K562 (cell line): ENCODE data around the gene SHISA6. TPM values are rescaled to one million over a fixed set of nuclear protein-coding genes. Genes with fewer than 3 reads are reported as not detected.

Source experiments
- CHD2 ChIP-seq: IDR thresholded peaks from 2 replicates; pipeline ENCODE4 v1.6.1; 2011; ENCODE audit warnings: low read depth, low read length
- FOSL1 ChIP-seq: fragments of 200-800 bp; sonication (Bioruptor generic); conservative IDR thresholded peaks from 2 replicates; pipeline ENCODE4 v1.6.1; 2016; ENCODE audit warnings: missing genetic modification characterization, missing compliant biosample characterization
- KAT7 ChIP-seq: sonication (generic); formaldehyde crosslinking; IDR thresholded peaks from 2 replicates; pipeline ENCODE4 v1.8.0; 2022; ENCODE audit warnings: missing genetic modification reagents, mild to moderate bottlenecking, borderline replicate concordance
- KDM2B ChIP-seq: fragments of 250-450 bp; sonication (Bioruptor Pico); IDR thresholded peaks from 2 replicates; pipeline ENCODE4 v1.8.0; 2021; ENCODE audit warnings: mild to moderate bottlenecking, moderate library complexity
- PHF8 ChIP-seq: fragments of 200-600 bp; sonication (generic); IDR thresholded peaks from 2 replicates; pipeline ENCODE4 v1.6.1; 2012; ENCODE audit warnings: mixed run types, mild to moderate bottlenecking, inconsistent platforms, low read length, moderate library complexity, borderline replicate concordance
- POLR3A ChIP-seq: IDR thresholded peaks from 2 replicates; pipeline ENCODE4 v1.6.1; 2011; ENCODE audit warnings: borderline replicate concordance, mild to moderate bottlenecking, moderate library complexity; ENCODE audit not compliant: insufficient read length, insufficient read depth; ENCODE audit errors: extremely low read depth
- PPARD ChIP-seq: fragments of 250-450 bp; sonication (Bioruptor Pico); IDR thresholded peaks from 2 replicates; pipeline ENCODE4 v1.8.0; 2022; ENCODE audit warnings: inconsistent platforms, mild to moderate bottlenecking, moderate library complexity
- SAFB ChIP-seq: fragments of 200-400 bp; formaldehyde crosslinking; IDR thresholded peaks from 2 replicates; pipeline ENCODE4 v1.6.1; 2017; ENCODE audit warnings: low read depth, low read length, borderline replicate concordance
- TOE1 ChIP-seq, 2 experiments: fragments of 450-650 bp in 1 of 2; sonication (generic) in 1 of 2; formaldehyde crosslinking in 1 of 2; IDR thresholded peaks; 2 replicates each; pipeline versions ENCODE4 v1.7.1 to v1.8.0; 2016 to 2022; ENCODE audit warnings: borderline replicate concordance in 2 of 2, mild to moderate bottlenecking in 2 of 2, antibody characterized with exemption in 1 of 2, inconsistent platforms in 1 of 2, low read depth in 1 of 2, missing genetic modification reagents in 1 of 2, moderate library complexity in 1 of 2
- ZNF668 ChIP-seq: fragments of 250-450 bp; sonication (Bioruptor Pico); IDR thresholded peaks from 2 replicates; pipeline ENCODE4 v1.8.0; 2022; ENCODE audit warnings: mild to moderate bottlenecking, inconsistent platforms
- ZNF695 ChIP-seq: fragments of 450-650 bp; formaldehyde crosslinking; IDR thresholded peaks from 2 replicates; pipeline ENCODE4 v1.4.0; 2020; ENCODE audit warnings: mild to moderate bottlenecking, moderate library complexity
- polyA plus RNA-seq, 8 experiments: library from polyadenylated mRNA; depleted of rRNA in 4 of 8; stranded (reverse) in 5 of 8; unstranded in 3 of 8; fragments of >200 nt; fragmentation: Nextera tagmentation in 2 of 8; fragmentation: Illumina TruSeq in 1 of 8; extraction: Ambion mirVana in 2 of 8; extraction: Trizol in 1 of 8; gene quantifications; 2 replicates each; pipeline versions ENCODE4 v1.2.1 to v1.2.3, GENCODE V29; 2011 to 2014; ENCODE audit warnings: inconsistent platforms in 1 of 8, missing spikeins in 1 of 8
- total RNA-seq, 7 experiments: library from RNA; depleted of rRNA in 6 of 7; stranded (reverse); fragments of >200 nt in 6 of 7; fragmentation: Illumina TruSeq in 2 of 7; extraction: Trizol in 2 of 7; gene quantifications; 2 replicates each; pipeline versions ENCODE4 v1.2.1 to v1.2.3, GENCODE V29; 2011 to 2021; ENCODE audit warnings: low replicate concordance in 1 of 7
- TF ChIP-seq, protein P1 (sequence below): fragments of 450-650 bp; formaldehyde crosslinking; IDR thresholded peaks from 2 replicates; pipeline ENCODE4 v1.4.0; 2022; ENCODE audit warnings: missing genetic modification characterization

SHISA6 gene
- total and polyA plus RNA-seq, 9 of the 15 experiments (the other 6 are each of a cell fraction or from before 2014, with no cell fraction given): not detected

DNA sequence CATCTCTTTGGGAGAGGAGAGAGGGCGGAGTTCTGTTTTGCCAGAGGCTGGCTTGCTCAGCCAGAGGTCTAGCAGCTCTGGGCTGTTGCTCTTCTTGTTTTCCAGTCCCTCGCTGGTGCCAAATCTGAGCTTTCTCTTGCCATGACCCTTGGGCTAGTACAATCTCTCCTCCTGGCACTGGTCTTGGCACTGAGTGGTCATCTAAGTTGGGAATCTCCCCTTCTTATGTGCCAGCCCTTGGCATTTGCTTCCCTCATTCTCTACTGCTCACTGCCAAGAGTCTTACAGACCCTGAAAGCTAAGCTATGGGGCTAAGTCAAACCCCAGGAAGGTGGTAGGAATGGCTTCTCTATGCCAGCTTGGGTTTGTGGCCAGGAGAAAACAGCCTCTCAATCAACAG lies 148.6 kb downstream of the SHISA6 start (continued):
- TF ChIP-seq TOE1 (IDR thresholded peaks at IDR 0.05; ENCODE audit: borderline replicate concordance) (no peak), TOE1 (CRISPR knock-in tag; IDR thresholded peaks at IDR 0.05; ENCODE audit: borderline replicate concordance, low read depth) (no peak), FOSL1 (tag) (no peak), ZNF695 (no peak), KDM2B (CRISPR knock-in tag) (no peak), PHF8 (no peak), SAFB (no peak), ZNF668 (CRISPR knock-in tag) (no peak), CHD2 (no peak), POLR3A (no peak), PPARD (CRISPR knock-in tag) (no peak), KAT7 (no peak)
- TF ChIP-seq, protein P1, sequence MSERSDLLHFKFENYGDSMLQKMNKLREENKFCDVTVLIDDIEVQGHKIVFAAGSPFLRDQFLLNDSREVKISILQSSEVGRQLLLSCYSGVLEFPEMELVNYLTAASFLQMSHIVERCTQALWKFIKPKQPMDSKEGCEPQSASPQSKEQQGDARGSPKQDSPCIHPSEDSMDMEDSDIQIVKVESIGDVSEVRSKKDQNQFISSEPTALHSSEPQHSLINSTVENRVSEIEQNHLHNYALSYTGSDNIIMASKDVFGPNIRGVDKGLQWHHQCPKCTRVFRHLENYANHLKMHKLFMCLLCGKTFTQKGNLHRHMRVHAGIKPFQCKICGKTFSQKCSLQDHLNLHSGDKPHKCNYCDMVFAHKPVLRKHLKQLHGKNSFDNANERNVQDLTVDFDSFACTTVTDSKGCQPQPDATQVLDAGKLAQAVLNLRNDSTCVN (CRISPR knock-in tag): no peak
- TF ChIP-seq, all 486 proteins: peak for 0
